Activated CD4-positive, alpha-beta T cell treated with anti-CD3 and anti-CD28 coated beads for 4 hours (primary cell): ENCODE data around the gene NF2.

ENCODE experiments used
- DNase-seq, 2 donors: peaks; one replicate each; pipeline ENCODE4 v3.0.0-alpha.2; 2020

NF2 gene

DNA sequence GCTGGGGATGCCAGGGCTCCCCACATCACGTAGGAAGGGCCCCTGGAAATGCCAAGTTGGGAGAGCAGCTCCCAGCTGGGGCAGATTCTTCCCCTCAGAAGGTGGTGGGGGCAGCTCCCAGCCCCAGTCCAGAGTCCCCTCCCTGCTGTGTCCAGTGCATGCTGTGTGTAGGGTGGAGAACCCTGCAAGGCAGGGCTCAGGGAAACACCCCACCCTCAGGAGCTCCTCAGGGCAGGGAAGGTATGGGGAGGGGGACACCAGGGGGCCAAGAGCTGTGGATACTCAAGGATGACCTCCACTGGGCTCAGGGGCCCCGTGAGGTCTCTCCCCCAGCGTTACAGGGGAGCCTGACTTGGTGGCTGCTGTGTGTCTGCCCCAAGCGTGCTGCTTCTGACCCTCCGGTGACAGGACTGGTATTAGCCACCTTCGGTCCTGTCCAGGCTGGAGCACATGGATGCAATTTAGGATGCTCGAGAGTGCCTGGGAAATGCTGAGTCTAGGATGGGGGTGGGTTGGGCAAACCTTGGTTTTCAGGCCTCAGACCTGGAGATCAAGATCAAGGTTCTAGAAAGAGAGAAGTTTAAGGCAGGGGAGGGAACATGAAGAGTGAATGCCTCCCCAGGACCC is 100.2 kb downstream of the NF2 start:
- DNase-seq: no peak

DNA sequence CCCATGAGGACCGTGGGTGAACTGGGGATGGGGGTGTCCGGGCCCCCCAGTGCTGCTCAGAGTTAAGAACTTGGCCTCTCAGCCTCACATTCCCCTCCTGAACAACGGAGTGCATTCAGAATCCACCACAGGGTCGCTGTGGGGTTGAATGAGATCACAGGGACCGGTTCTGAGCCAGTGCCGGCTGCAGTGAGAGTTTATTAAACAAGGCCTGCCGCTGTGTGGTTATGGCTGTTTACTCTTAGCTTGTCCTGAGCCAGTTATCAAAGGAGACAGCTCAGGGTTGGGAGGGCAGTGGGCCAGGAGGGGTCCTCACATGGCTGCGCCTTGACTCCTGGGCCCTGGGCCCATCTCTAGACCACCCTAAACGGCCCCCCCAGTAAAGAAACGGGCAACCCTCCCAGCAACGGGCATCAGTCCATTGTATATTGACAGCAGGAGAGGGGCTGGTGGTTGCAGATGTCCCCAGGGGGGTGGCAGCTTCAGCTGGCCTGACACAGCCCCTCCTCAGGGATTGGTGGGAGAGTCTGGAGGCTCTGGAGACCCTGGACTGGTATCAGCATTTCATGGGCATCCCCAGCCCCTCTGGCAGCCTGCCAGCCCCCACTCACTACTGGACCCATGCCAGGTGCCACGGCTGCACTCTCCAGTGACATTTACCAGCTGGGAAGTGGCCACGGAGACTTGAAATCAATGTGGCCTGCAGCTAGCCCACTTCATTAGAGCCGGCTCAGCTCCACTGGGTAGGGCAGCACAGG is 101.3 kb downstream of the NF2 start:
- no peak for DNase-seq

DNA sequence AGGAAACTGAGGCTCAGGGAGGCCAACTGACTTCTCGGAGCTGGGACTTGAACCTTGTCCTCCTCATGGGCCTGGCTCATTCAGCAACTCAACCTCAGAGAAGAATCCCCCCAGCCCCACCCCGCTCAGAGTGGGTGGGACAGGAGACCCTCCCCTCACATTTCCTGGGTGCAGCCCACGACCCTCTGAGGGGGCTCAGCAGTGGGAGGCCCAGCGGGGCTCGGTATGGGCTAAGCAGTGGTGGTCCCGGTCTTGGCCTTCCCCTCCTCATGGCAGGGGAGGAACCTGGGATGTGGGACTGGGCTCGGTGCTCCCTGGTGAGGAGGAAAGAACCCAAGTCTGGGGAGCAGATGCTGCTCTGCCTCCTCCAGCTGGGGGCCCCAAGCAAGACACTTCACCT is 102.2 kb downstream of the NF2 start:
- DNase-seq: no peak

DNA sequence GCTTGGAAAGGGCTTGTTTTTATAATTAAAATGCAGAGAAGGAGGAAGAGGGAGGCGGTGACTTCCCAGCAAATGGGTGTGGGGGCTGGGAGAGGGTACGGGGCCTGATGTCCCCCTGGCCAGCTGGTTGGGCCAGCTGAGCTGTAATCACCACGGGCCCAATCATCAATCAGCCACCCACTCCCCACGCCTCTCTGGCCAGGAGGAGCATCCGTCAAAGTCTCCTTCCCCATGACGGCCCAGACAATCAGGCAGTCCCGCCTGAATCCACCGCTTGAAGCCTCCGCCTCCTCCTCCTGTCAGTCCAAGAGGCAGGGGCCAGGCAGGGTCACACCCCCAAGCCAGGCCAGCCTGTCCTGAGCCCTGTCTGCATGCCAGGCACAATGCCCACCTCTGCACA is 103.1 kb downstream of the NF2 start:
- no peak for DNase-seq

DNA sequence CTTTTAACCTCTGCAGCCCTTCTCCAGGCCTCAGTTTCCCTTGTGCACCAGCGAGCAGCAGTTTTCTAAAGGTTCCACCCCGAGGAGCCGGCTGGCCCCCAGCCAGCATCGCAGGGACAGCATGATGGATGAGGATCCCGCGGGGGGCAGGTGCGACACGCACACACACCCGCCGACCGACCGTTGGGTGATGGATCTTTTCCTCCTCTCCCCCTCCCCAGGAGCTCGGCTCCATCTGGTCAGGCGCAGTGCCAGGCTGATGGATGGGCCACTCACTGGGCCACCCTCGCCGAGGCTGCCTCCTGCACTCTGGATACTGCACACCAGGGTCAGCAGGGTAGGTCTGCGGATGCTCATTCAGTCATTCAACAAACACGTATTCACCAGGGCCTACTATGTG is 103.6 kb downstream of the NF2 start:
- no peak for DNase-seq

DNA sequence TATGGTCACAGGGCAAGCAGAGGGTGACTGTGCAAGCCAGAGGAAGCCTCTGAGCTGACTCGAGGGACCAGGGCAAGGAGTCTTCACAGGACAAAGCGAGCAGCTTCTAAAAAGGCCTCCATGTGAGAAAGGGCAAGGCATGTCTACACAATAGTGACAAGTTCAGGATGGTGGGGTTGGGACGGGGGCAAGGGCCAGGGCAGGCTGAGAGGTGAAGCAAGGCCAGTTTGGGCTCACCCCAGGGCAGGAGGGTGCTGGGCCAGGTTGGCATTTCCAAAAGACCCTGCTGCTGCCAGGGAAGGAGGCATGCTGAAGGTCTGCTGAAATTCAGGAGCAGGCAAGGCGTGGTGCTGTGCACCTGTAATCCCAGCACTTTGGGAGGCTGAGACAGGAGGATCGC is 104.0 kb downstream of the NF2 start:
- DNase-seq: no peak

DNA sequence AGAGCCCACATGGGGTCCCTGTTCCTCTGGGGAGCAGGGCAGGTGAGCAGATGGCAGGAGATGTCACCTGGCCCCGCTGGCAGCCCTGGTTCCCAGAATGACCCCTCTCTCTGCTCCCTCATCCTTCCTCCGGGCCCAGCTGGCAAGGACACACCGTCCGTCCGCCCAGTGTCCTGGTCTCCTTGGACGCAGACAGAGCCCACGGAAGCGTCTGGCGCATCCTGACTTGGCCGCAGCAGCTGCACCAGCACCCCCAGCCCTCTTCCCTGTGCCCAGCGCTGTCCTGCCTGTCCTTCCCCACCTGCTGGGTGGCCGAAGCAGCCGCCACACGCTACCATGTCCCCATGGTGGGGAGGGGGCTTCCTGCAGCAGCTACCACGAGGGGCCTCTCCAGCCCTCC is 106.8 kb downstream of the NF2 start:
- DNase-seq: no peak

DNA sequence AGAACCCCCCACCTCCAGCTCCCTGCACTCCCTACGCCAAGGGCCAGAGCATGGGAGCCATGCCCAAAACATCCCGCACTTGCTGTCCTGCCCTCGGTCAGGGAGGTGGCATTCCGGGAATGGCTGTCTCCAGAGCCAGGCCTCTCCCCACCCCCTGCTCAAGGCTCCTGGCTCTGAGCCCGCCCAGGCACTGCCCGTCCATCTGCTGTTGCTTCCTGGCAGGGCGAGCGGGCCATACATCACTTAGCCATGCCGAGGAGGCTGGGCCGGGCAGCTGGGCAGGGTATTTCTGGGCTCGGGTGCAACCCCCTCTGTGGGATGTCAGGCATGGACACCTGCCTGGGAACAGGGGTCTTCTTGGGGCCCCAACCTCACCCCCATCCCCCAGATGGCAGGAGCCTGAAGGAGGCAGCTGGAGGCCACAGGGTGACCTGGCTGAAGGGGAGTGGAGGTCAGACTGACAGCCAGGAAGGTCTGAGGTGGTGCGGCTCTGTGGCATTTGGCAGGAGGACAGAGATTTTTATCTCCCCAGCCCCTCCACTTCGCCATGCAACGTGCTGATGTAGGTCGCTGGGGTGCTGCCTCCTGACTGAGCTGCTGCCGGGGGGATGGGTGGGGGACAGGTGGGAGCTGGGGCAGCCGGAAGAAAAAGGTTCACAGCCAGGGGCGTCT is 107.6 kb downstream of the NF2 start:
- DNase-seq: no peak

DNA sequence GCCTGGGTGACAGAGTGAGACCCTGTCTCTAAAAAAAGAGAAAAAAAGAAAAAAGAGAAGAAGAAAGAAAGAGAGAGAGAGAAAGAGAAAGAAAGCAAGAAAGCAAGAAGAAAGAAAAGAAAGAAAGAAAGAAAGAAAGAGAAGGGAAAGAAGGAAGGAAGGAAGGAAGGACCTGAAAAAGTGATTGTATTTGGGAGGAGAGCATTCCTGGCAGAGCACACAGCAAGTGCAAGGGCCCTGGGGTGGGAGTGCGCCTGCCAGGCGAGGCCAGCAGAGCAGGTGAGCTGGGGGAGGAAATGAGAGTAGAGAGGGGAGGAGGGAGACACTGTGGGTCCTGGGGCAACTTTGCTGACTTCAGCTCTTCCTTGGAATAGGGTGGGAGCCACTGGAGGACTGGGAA is 108.7 kb downstream of the NF2 start:
- no peak for DNase-seq

DNA sequence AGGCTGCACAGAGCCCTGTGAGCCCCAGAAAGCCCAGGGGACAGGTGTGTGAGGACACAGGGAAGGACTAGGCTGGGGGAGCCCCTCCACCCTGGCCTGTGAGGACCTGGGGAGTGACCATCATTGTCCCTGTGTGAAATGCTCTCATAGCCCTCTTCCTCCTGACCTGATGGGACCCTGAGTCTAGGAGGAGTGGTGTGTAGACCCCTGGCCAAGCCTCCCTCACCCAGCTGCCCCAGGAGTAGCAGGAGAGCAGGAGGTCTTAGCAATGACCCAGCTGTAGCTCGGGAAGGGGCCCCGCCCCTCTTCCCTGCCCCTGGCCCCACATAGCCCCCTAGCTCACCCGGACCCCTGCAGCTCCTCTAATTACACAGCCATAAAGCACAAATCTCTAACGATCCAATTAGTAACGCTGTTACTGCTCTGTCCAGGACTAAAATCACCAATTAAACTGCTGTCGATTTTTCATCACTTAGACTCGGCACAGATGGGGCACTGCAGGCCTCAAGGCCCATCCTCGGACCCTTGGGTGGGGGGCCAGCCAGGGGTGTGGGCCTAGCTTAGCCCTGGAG is 109.8 kb downstream of the NF2 start:
- no peak for DNase-seq

DNA sequence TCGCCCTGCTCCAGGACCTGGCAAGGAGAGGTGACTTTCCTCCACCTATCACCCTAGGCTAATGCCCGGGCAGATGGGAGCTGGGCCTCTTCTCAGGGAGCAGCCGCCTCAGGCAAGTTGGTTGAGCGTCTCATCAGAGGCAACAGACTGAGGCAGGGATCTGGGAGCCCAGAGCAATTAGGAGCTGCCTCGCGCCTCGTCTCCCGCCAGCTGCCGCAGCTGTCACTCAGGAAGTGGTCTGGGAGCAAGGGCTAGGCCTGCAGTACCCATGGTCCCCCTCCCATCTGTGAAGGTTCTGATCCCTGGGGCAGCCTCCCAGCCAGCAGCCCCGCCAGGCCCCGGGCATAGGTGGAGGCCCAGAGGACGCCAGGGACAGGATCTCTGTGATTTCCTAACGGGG is 111.8 kb downstream of the NF2 start:
- no peak for DNase-seq

DNA sequence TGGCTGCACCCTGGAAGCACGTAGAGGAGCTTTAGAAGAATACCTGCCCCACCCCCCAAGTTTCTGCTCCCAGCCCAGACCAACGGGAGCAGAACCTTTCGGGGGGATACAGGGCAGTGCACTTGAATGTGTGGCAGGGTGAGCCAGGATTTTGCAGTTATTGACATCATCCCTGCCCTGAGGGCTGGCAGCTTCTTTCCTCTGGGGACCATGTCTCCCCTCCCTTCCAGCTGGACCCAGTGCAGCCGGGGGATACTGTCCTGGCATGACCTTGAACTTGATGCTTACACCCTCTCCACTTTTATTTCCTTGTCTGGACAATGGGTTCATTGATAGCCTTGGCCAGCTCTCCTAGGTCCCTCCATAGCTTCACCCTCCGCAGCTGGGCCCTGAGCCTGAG is 112.3 kb downstream of the NF2 start:
- DNase-seq: no peak

DNA sequence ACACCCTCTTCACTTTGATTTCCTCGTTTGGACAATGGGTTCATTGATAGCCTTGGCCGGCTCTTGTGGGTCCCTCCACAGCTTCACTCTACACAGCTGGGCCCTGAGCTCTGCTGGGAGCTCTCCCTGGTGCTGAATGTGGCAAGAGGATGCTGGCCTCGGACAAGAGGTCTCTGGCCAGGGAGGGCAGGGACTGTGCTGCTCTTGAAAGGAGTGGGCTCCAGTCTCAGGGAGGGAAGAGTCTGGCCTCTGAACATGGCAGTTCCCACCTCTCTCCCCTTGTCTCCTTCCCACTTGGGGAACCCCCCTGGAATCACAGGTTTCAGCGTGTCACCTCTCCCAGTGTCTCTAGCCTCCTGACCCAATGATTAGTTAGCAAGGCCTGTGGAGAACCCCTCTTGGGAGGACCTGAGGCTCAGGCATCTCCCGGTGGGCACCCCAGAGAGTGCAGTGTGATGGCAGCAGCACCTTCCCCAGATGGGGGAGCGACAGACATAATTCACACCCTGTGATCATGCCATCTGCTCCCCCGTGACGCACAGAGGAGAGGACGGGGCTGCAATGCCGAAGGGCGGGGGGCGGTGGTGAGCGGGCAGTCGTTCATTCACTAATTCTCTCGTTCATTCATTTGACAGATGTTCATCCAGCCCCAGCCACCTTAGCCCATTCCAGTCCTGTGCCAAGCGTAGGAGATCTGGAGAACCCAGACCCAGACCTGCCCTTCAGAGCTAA is 113.5 kb downstream of the NF2 start:
- no peak for DNase-seq

DNA sequence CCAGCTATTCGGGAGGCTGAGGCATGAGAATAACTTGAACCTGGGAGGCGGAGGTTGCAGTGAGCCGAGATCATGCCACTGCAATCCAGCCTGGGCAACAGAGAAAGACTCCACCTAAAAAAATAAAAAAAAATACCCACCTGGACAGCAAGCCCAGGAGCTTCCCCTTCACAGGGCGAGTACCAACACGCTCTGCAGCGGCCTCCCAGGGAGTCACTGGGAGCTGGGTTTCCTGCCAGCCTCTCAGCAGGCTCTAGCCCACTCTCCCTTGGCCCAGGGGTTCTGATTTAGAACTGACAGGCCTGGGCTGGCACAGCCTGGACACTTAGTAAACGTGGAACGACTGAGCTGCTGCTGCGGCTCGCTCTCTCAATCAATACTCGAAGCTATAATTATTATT is 114.4 kb downstream of the NF2 start:
- DNase-seq: no peak

DNA sequence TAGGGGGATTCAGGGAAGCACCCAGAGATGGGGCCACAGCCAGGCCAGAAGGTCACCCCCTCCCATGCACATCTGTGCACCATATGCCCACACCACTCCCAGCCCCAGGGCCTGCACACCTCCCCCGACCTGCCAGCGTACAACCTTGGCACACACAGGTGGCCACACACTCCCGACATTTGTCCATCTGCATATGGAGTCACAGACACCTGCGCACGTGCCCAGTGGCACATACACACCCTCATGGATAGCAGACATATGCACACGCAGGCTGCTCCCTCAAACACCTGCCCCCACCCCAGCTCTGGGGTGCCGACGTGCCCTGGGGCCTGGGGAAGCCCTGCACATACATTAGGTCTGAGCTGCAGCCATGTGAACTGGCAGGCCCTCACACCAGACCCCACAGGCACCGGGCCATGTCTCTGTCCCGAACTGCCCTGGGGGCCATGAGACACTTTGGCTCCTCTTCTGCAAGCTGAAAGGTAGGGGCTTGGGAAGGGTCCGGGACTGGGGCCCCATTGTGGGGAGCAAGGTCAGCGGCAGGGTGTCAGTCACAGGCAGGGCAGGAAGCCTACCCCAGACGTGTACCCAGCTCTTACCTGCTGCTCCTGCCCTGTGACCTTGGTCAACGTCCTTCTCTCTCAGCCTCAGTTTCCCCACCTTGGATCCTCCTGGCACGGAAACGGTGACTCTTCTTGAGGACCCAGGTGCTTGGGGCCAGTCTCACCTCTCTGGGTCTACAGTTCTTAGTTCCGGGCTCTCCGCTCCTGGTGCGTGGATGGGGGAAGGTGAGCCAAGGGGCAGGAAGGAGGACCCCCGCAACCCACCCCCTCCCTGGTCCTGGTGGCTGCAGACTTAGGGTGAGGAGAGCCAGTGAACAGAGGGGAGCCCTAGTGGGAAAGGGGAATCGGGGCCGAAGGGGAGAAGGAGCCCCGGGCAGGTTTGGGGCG is 115.8 kb downstream of the NF2 start:
- no peak for DNase-seq

DNA sequence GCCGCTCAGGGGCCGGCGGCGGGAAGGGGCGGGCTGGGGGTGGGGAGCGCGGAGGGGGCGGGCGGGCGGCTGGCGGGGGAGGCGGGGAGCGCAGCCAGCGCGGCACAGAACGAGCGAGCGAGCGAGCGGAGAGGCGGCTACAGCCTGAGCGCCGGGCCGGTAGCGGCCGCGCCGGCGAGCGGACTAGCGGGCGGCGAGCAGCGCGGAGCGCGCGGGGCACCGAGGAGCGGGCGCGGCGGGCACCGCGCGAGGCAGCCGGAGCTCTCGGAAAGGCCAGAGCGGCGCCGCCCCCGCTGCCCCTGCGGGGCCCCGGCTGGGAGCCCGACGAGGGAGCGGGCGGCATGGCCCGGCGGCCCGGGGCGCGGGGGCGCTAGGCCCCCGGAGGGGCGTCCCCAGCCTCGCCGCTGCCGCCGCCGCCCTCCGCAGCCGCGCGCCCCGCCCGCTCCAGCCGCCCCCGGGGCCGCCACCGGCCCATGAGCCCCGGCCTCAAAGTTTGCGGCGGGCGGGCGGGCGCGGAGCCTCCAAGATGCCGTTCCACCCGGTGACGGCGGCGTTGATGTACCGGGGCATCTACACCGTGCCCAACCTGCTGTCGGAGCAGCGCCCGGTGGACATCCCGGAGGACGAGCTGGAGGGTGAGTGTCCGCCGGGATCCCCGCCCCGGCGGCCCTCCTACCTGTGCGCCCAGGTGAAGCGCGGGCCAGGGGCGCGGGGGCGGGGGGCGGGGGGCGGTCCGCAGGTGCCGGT is 116.6 kb downstream of the NF2 start, which contains the start of gene CABP7:
TSS of gene CABP7 (plus strand) at position 105 of the 747 bp plus-strand sequence. CDS start at position 527, 422 bp downstream.
- DNase-seq: no peak

DNA sequence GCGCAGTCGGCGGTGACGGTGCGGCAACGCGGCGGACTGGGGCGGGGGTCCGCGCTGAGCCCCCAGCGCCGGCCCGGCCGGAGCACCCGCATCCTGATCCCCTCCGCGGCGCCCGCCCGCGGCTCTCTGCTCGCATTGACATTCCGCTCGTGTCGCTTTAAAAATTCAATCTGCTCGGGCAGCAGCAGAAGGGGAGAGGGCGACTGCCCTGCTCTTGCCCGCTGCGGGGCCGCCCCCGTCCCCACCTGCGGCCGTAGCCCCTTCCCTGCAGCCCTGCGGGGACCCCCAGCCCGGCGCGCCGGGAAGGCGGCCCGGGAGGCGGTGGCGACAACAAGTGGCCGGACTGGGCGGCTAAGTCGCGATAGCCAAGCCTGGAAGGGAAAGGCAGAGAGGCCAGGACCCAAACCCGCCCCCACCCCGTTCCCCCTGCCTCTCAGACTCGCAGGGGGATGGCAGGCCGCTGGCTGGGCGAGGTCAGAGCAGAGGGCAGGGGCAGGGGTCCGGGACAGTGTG is 117.4 kb downstream of the NF2 start:
- no peak for DNase-seq

DNA sequence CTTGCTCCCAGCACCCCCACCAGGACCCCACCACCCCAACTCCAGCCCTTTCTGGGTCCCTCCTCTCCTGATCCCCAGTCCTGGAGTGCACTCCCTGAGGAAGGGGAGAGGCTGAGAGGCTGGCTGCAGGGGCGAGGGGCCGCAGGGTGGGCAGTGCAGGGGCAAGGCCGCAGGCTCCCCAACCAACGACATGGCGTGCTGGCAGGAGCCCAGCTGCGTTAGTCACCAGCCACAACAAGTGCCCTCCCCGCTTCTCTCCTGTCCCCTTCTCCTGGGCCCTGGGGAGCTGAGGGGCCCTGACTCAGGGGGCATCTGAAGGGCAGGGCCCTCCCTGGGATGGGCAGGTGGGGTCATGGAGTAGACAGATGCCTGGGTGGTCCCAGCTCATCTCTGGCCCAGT is 118.7 kb downstream of the NF2 start:
- no peak for DNase-seq

DNA sequence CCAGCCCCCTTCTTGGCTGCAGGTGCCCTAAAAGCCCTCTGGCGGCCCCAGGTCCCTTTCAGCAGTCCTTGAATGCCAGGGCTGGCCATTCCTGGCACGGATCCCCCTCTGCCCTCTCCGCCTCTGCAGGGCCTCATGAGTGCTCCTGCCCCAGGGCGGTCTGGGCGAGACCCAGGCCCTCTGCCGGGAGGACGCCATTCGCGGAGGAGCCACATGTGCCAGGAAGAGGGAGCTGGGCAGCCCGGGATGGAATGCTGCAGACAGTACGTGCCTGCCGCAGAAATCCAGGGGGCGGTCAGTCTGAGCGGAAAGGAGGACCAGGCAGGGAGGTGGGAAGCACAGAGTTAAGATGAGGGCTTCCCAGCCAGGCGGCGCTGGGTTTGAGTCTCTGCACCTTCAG is 119.2 kb downstream of the NF2 start:
- no peak for DNase-seq

DNA sequence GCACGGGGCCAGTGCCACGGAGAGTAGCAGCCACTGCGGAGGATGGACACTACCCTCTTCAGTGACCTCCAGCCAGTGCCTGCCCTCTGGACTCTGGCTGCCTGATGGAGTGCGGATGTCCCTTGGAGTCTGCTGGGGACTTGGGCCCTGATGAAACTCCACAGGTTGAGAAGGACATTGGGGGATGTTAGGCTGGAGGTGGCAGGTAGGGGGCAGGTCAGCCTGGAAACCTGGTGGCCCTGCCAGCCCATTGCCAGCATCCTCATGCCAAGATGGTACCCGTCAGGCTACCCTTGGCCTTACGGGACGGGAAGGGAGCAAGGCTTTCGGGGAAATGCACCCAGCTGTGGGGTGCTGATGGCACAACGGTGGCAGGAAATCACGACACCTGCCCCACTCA is 120.3 kb downstream of the NF2 start:
- DNase-seq: no peak

DNA sequence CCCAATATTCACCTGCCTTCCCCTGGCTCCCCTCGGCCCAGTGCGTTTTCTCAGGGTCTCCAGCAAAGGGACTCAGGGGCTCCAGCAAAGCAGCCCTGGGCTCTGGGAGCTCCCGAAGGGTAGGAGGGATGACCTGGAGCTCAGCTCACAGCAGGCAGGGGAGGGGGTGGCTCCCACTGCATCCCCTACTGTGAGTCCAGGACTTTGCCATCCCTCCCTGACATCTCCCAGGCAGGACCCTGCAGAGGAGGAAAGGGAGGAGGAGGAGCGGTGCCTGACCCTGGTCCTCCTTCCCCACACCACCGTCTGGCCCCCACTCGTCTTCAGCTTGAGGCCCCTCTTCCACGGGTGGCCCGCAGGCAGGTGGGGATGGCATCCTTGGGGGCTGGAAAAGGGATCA is 121.4 kb downstream of the NF2 start:
- no peak for DNase-seq
